HG02571 (cell line): ENCODE data around the gene EDNRB.

Source experiments
- ATAC-seq: cut with Tn5 transposase; IDR thresholded peaks from one replicate; pipeline ENCODE4 v1.9.1; 2021; ENCODE audit warnings: mild to moderate bottlenecking, moderate library complexity; ENCODE audit not compliant: unreplicated experiment

Gene EDNRB

GRCh38 chr13:77898097-77898496, 20.5 kb downstream of the EDNRB start:
- ATAC-seq: peak; percentile 96

- no peak for ATAC-seq
Measured at GRCh38 chr13:77896977-77897376, 21.7 kb downstream of the EDNRB start.

- no peak for ATAC-seq
Measured at GRCh38 chr13:77896536-77896935, 22.1 kb downstream of the EDNRB start.

GRCh38 chr13:77894743-77895142, 23.9 kb downstream of the EDNRB start:
- no peak for ATAC-seq

- no peak for ATAC-seq
Measured at GRCh38 chr13:77893066-77893465, 25.6 kb downstream of the EDNRB start.

GRCh38 chr13:77892491-77892890, 26.1 kb downstream of the EDNRB start:
- no peak for ATAC-seq

GRCh38 chr13:77891486-77891885, 27.1 kb downstream of the EDNRB start:
- ATAC-seq: no peak

- no peak for ATAC-seq
Measured at GRCh38 chr13:77891041-77891440, 27.6 kb downstream of the EDNRB start.

- ATAC-seq: no peak
Measured at GRCh38 chr13:77883328-77883727, 35.3 kb downstream of the EDNRB start.

GRCh38 chr13:77878190-77878589, 40.4 kb downstream of the EDNRB start:
- no peak for ATAC-seq

- ATAC-seq: no peak
Measured at GRCh38 chr13:77876176-77876575, 42.5 kb downstream of the EDNRB start.

- ATAC-seq: no peak
Measured at GRCh38 chr13:77874406-77874805, 44.2 kb downstream of the EDNRB start.

GRCh38 chr13:77872995-77873394, 45.6 kb downstream of the EDNRB start:
- no peak for ATAC-seq

GRCh38 chr13:77871596-77871995, 47.0 kb downstream of the EDNRB start:
- ATAC-seq: no peak

GRCh38 chr13:77868717-77869116, 49.9 kb downstream of the EDNRB start:
- no peak for ATAC-seq

- ATAC-seq: no peak
Measured at GRCh38 chr13:77866971-77867370, 51.7 kb downstream of the EDNRB start.

- ATAC-seq: no peak
Measured at GRCh38 chr13:77865622-77866021, 53.0 kb downstream of the EDNRB start.

- ATAC-seq: no peak
Measured at GRCh38 chr13:77863144-77863543, 55.5 kb downstream of the EDNRB start.

GRCh38 chr13:77861741-77862140, 56.9 kb downstream of the EDNRB start:
- ATAC-seq: no peak

GRCh38 chr13:77860507-77860981, 58.1 kb downstream of the EDNRB start:
- ATAC-seq: no peak

- ATAC-seq: no peak
Measured at GRCh38 chr13:77859450-77859849, 59.2 kb downstream of the EDNRB start.

- no peak for ATAC-seq
Measured at GRCh38 chr13:77857531-77858209, 61.0 kb downstream of the EDNRB start.

- ATAC-seq: no peak
Measured at GRCh38 chr13:77853703-77854102, 64.9 kb downstream of the EDNRB start.
